ENCODE data around the gene ALOX12B.
"Not testable (repeated sequence)": the region's sequence is repeated elsewhere in the genome, so short reads cannot be mapped to it uniquely, and the experiment has no call there.

The ALOX12B gene

DNA sequence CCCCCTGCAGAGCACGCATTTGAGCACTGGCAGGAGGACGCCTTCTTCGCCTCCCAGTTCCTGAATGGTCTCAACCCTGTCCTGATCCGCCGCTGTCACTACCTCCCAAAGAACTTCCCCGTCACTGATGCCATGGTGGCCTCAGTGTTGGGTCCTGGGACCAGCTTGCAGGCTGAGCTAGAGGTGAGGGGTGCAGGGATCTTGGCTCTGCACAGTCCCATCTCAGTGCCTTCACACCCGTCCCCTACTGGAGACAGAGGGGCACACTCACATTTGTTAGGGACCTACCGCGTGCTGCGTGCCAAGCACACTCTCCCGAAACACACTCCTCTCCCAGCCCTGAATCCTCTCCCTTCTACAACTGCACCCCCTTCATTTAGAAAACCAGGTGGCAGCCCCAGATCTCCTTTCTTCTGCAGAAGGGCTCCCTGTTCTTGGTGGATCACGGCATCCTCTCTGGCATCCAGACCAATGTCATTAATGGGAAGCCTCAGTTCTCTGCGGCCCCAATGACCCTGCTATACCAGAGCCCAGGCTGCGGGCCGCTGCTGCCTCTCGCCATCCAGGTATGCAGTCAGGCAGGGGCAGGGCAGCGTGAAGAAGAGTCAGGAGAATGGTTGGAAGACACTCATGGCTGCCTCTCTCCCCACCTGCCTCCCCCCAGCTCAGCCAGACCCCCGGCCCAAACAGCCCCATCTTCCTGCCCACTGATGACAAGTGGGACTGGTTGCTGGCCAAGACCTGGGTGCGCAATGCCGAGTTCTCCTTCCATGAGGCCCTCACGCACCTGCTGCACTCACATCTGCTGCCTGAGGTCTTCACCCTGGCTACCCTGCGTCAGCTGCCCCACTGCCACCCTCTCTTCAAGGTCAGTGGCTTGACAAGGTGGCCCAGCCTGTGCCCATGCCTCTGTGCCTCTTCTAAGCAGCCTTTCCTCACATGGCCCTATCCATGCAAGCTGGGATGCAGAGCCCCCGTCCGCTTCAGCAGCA, 42.4 kb downstream of the ALOX12B start:
- DNase-seq (ENCODE audit: low spot score) = no peak

DNA sequence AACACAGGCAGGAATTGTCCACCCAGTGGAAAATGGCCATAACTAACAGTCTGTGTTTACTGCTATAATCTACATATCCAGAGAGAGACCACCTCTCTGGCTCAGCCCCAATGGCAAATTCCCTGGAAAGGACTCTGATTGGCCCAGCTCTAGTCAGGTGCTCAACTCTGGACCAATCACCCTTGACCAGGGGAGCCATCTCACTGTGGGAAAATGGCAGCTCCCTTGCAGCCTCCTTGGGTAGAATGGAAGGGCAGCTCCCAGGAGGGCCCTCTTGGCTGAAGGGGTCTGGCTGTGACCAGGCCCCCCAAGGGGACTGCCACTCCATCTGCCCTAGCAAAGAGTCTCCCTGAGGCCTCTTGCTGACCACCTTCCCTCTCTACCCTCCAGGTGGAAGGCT, 45.5 kb downstream of the ALOX12B start:
- DNase-seq (ENCODE audit: low spot score) = no peak

DNA sequence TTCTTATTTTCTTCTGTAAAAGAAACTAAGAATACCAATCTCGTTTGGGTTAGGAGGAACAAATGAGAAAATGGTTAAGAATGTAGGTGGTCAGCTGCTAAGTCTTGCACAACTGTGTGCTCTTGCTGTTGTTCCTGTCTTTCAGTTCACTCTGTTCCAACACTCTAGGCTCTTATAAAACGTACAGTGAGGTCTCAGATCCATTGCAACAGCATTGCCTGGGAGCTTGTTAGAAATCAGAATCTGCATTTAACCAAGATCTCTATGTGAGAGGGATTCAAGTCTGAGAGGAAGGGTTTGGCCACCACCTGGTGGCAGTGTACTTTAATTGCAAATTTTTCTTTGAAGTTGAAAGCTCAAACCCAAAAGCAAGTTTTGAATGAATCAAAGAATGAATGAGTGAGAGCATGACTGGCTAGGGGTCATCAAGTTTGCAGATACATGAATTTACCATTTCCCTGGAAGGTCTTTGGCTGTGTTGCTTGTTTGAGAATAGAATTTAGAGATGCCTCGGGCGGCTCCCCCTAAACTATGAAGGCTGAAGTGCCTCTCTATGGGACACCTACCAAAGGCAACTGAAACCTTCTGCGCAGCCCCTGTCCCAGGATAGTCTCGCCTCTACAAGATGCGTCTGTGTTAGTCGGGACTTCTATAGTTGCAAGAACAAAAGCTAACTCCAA, 46.1 kb downstream of the ALOX12B start:
- DNase-seq (ENCODE audit: low spot score) = peak; percentile 60

DNA sequence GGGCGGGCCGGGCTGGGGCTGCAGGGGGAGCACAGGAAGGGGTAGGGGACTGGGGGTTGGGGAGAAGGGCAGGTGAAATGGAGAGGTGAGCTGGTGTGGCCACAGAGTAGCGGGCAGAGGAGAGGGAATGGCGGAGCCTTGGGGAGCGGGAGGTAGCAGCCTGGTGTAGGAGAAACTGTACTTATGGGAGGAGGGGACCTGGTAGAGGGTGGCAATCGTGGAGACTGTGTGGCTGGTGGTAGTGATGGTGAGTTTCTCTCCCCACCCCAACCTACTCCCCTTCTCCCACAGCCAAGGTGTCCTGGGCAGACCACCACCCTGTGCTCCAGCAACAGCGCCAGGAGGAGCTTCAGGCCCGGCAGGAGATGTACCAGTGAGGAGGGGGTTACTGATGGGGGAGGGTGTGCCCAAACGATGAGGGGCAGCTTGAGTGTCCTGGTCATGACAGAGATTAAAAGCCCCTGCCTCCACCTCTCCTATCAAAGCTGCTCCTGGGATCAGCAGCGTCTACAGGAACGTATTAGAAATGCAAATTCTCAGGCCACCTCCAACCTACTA, 47.8 kb downstream of the ALOX12B start:
- no peak for DNase-seq (ENCODE audit: low spot score)

DNA sequence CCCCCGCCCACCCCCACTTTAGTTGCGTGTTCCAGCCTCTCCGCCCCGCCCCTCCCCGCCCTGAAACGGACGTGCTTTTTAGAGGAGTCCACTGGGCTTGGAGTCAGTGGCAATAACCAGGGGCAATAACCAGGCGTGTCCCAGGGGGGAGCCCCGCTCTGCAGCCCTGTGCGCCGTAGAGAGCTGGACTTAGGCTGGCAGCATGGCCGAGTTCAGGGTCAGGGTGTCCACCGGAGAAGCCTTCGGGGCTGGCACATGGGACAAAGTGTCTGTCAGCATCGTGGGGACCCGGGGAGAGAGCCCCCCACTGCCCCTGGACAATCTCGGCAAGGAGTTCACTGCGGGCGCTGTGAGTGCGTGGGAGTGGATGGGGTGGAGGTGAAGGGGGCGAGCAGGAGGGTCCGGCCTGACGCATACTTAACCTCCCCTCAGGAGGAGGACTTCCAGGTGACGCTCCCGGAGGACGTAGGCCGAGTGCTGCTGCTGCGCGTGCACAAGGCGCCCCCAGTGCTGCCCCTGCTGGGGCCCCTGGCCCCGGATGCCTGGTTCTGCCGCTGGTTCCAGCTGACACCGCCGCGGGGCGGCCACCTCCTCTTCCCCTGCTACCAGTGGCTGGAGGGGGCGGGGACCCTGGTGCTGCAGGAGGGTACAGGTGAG, 48.4 kb downstream of the ALOX12B start, which contains the start of gene ALOX15B:
TSS of gene ALOX15B (plus strand) at position 106 of the 657 bp plus-strand sequence. CDS start at position 203, 97 bp downstream.
- DNase-seq (ENCODE audit: low spot score) = no peak

DNA sequence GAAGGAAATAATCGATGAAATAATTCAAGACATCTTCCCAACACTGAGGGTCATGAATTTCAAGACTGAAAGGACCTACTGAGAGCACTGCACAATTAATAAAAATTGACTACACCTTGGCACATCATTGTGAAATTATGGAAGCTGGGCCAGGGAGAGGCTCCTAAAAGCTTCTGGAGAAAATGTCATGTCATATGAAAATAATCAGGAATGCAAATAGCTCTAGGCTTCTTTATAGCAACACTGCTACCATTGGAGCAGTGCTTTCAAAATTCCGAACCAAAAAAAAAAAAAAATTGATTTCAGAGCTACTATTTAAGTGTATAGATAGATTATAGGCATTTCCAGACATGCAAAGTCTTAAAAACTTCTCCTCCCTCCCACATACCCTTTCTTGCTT, 55.1 kb downstream of the ALOX12B start:
- DNase-seq (ENCODE audit: low spot score) = no peak

DNA sequence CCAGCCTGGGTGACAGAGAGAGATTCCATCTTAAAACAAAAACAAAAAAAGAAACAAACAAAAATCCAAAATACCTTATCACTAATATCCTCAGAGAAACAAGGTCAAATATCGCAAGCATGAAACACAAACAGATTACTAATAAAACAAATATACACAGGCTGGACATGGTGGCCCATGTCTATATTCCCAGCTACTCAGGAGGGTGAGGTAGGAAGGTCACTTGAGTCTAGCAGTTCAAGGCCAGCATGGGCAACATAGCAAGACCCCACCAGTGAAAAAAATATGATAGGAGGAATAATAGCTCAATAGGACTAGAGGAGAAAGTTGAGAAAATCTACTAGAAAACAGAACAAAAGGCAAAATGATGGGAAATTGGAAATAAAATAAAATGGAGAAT, 55.6 kb downstream of the ALOX12B start:
- no peak for DNase-seq (ENCODE audit: low spot score)

DNA sequence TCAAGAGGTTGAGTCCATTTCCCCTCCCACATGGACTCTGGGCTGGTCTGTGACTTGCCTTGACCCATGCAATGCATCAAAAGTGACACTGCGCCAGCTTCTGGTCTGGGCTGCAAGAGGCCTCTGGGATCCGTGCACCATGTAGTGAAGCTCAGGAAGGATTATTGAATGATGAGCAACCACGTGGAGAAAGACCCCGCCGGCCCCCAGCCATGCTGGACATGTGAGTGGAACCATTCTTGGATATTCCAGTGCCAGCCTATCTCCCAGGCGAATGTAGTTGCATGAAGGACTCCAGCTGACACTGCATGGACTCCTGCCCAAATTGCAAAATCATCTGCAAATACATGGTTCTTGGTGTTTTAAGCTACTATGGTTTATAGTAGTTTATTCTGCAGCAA, 56.3 kb downstream of the ALOX12B start:
- no peak for DNase-seq (ENCODE audit: low spot score)

DNA sequence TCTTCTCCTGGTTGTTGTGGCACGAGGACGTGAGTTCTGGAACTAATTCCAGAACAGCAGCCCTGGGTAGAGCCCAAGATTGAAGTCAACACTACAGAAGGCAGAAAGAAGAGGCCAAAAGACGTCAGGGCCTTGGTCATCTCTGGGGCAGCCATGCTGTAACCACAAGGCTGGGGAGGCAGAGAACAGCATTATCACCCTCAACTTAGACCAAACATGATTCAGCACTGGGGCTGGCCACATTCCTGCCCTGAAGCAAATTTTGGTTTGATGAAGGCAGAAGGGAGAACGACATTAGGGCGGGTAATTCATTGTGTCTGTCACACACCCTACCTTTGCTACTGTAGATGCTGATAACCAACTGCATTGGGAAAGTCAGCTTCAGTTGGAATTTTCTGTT, 58.4 kb downstream of the ALOX12B start:
- no peak for DNase-seq (ENCODE audit: low spot score)

DNA sequence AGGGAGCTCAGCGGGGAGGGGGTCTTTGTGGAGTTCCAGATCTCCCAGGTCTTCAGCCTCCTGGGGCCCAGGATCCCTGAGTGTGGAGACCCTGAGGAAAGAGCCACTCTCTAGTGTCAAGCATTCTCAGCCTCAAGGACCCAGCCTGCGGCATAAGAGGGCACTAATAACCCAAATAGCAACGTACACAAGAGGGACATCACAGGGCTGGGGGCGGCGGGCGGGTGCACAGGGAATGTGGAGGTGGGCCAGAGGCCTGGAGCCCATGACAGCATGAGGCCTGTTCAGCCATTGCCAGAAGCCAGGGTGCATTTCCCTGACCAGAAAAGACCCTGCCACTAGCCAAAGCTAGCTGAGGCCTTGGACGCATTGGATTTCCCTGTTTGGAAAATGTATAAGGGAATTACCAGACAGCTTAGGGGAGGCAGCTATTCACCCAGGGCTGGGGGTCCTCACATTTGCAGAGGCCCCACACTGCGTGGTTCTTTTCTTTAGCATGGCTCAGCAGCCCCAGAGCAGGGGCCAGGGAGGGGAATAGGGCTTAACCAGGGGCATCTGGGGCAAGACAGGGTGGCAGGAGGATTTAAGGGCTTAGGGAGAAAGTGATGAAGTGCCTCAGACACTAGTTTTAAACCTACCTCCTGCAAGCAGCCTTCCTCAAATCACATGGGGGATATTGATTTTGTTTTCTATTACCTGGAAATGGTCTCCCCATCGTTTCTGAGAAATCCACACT, 62.2 kb downstream of the ALOX12B start:
- no peak for DNase-seq (ENCODE audit: low spot score)

DNA sequence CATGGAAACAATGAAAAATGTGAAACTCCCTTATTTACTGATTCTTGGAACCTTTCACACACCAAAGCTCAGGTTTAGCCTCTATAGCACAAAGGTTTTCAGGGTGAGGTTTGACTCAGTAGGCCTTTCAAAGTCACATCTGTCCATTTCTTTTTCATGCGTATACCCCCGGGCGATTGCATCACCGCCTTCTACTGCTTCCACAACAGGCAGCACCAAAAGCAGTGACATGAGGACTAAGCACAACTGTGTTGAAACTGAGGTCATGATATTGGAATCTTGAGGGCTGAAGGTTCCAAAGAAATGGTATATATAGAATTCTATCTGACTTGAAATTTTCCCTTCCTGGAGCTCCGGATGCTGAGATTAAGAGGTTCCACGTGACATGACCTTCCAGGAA, 63.4 kb downstream of the ALOX12B start:
- DNase-seq (ENCODE audit: low spot score) = not testable (repeated sequence)
